Lower leg skin (tissue), 3 donors: ENCODE measurements around the gene IFI27.

Experiments used
- POLR2A ChIP-seq, 2 donors: fragments of 450-650 bp; IDR thresholded peaks; one replicate each; pipeline ENCODE4 v1.6.1; 2016 to 2017; ENCODE audit warnings: antibody characterized with exemption in 2 of 2, mild to moderate bottlenecking in 1 of 2, moderate library complexity in 1 of 2
- TF ChIP-seq, protein P1 (sequence below), 3 donors: fragments of 450-650 bp; IDR thresholded peaks; one replicate each; pipeline ENCODE4 v1.5.1; 2016; ENCODE audit warnings: antibody characterized with exemption in 3 of 3, mild to moderate bottlenecking in 3 of 3, moderate library complexity in 2 of 3

GRCh38 chr14:94103554-94104150 lies 6.9 kb upstream of the IFI27 start:
- TF ChIP-seq, protein P1, sequence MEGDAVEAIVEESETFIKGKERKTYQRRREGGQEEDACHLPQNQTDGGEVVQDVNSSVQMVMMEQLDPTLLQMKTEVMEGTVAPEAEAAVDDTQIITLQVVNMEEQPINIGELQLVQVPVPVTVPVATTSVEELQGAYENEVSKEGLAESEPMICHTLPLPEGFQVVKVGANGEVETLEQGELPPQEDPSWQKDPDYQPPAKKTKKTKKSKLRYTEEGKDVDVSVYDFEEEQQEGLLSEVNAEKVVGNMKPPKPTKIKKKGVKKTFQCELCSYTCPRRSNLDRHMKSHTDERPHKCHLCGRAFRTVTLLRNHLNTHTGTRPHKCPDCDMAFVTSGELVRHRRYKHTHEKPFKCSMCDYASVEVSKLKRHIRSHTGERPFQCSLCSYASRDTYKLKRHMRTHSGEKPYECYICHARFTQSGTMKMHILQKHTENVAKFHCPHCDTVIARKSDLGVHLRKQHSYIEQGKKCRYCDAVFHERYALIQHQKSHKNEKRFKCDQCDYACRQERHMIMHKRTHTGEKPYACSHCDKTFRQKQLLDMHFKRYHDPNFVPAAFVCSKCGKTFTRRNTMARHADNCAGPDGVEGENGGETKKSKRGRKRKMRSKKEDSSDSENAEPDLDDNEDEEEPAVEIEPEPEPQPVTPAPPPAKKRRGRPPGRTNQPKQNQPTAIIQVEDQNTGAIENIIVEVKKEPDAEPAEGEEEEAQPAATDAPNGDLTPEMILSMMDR (IDR thresholded peaks at IDR 0.05) = no peak
- no peak for TF ChIP-seq POLR2A (IDR thresholded peaks at IDR 0.05)
